Gastrocnemius medialis (tissue), 4 donors: Measurements from ENCODE around the gene RUNX3.

Source experiments
- CTCF ChIP-seq, 5 experiments: fragments of 450-650 bp in 3 of 5; fragments of 200-600 bp in 2 of 5; sonication (generic) in 2 of 5; IDR thresholded peaks in 4 of 5; conservative IDR thresholded peaks in 1 of 5; 1 replicate in 4 of 5; 2 replicates in 1 of 5; pipeline ENCODE4 v1.5.1; 2016 to 2019; ENCODE audit warnings: antibody characterized with exemption in 5 of 5, mild to moderate bottlenecking in 3 of 5, moderate library complexity in 3 of 5
- POLR2A ChIP-seq, 2 donors: fragments of 450-650 bp; IDR thresholded peaks; one replicate each; pipeline ENCODE4 v1.6.1; 2017; ENCODE audit warnings: antibody characterized with exemption in 2 of 2, mild to moderate bottlenecking in 2 of 2, moderate library complexity in 2 of 2

- no peak for TF ChIP-seq CTCF (IDR thresholded peaks at IDR 0.05 in 4 of 5, conservative IDR thresholded peaks at IDR 0.05 in 1 of 5)
- TF ChIP-seq POLR2A (IDR thresholded peaks at IDR 0.05), result no peak
These were observed 36.1 kb downstream of the RUNX3 start for GRCh38 chr1:24894002-24894401.
